Neural cell (in vitro differentiated cells): ENCODE measurements around the gene SV2B. TPM values are rescaled to one million over a fixed set of nuclear protein-coding genes. Genes with fewer than 3 reads are reported as not detected.

Experiments used
- H2AFZ ChIP-seq: fragments of 200-600, 300-800 bp; sonication (generic), shearing (Covaris generic); 2 replicates; pipeline ENCODE4 v1.6.0; 2014; ENCODE audit warnings: low read depth, mild to moderate bottlenecking, antibody characterized with exemption, low read length, moderate library complexity
- H3F3A ChIP-seq: fragments of 200-600 bp; shearing (Covaris generic); 2 replicates; pipeline ENCODE4 v1.6.1; 2016; ENCODE audit warnings: mild to moderate bottlenecking, moderate library complexity, mixed read lengths, antibody characterized with exemption, low read length; ENCODE audit not compliant: insufficient read depth, poor library complexity, severe bottlenecking
- H3K27ac ChIP-seq: fragments of 200-600, 300-800 bp; sonication (generic), shearing (Covaris generic); 2 replicates; pipeline ENCODE4 v1.5.1; 2014; ENCODE audit warnings: mild to moderate bottlenecking, low read length, moderate library complexity
- H3K27me3 ChIP-seq: fragments of 300-800, 200-600 bp; sonication (generic), shearing (Covaris generic); 2 replicates; pipeline ENCODE4 v1.6.0; 2014; ENCODE audit warnings: mild to moderate bottlenecking, low read depth, low read length, moderate library complexity; ENCODE audit not compliant: insufficient read depth
- H3K36me3 ChIP-seq: fragments of 300-800, 200-600 bp; sonication (generic), shearing (Covaris generic); 2 replicates; pipeline ENCODE4 v1.5.1; 2014; ENCODE audit warnings: mild to moderate bottlenecking, antibody characterized with exemption, low read length, moderate library complexity; ENCODE audit not compliant: insufficient read depth
- H3K4me2 ChIP-seq: fragments of 300-800, 200-600 bp; sonication (generic), shearing (Covaris generic); 2 replicates; pipeline ENCODE4 v1.6.0; 2014; ENCODE audit warnings: mild to moderate bottlenecking, low read length
- H3K4me3 ChIP-seq: fragments of 300-800, 200-600 bp; sonication (generic), shearing (Covaris generic); 2 replicates; pipeline ENCODE4 v1.5.1; 2014; ENCODE audit warnings: mild to moderate bottlenecking, low read length, moderate library complexity
- H3K79me2 ChIP-seq: fragments of 200-600 bp; shearing (Covaris generic); replicated peaks from 2 replicates; pipeline ENCODE4 v1.6.0; 2014; ENCODE audit warnings: mild to moderate bottlenecking, low read length, moderate library complexity; ENCODE audit not compliant: insufficient read depth
- H3K9ac ChIP-seq: fragments of 300-800, 200-600 bp; sonication (generic), shearing (Covaris generic); 2 replicates; pipeline ENCODE4 v1.6.1; 2016; ENCODE audit warnings: mild to moderate bottlenecking, low read length, mixed read lengths
- H3K9me2 ChIP-seq: fragments of 200-600 bp; shearing (Covaris generic); 2 replicates; pipeline ENCODE4 v1.6.1; 2016; ENCODE audit warnings: mild to moderate bottlenecking, low read length, mixed read lengths; ENCODE audit not compliant: insufficient read depth
- H3K9me3 ChIP-seq: fragments of 200-600, 300-800 bp; sonication (generic), shearing (Covaris generic); 2 replicates; pipeline ENCODE4 v1.6.1; 2016; ENCODE audit warnings: mild to moderate bottlenecking, mixed run types, low read length, moderate library complexity, mixed read lengths
- H4K20me1 ChIP-seq: fragments of 200-600 bp; shearing (Covaris generic); 2 replicates; pipeline ENCODE4 v1.6.1; 2016; ENCODE audit warnings: mild to moderate bottlenecking, mixed run types; ENCODE audit not compliant: insufficient read depth
- EP300 ChIP-seq: fragments of 450-650 bp; conservative IDR thresholded peaks from 2 replicates; pipeline ENCODE4 v1.6.1; 2014; ENCODE audit warnings: antibody characterized with exemption, mild to moderate bottlenecking, moderate library complexity; ENCODE audit not compliant: poor library complexity, severe bottlenecking
- EZH2 ChIP-seq: fragments of 200-600, 300-800 bp; shearing (Covaris generic), sonication (generic); IDR thresholded peaks from 2 replicates; pipeline ENCODE4 v1.6.1; 2014; ENCODE audit warnings: antibody characterized with exemption, low read length, borderline replicate concordance, mild to moderate bottlenecking; ENCODE audit not compliant: insufficient read depth, poor library complexity, severe bottlenecking
- MXI1 ChIP-seq: fragments of 450-650 bp; conservative IDR thresholded peaks from 2 replicates; pipeline ENCODE4 v1.6.1; 2014; ENCODE audit warnings: antibody characterized with exemption, mild to moderate bottlenecking; ENCODE audit not compliant: poor library complexity, severe bottlenecking
- POLR2AphosphoS5 ChIP-seq: IDR thresholded peaks from 2 replicates; pipeline ENCODE4 v1.6.1; 2012
- RAD21 ChIP-seq: fragments of 450-650 bp; conservative IDR thresholded peaks from 2 replicates; pipeline ENCODE4 v1.6.1; 2014; ENCODE audit warnings: antibody characterized with exemption, mild to moderate bottlenecking, moderate library complexity
- SMC3 ChIP-seq: fragments of 450-650 bp; conservative IDR thresholded peaks from 2 replicates; pipeline ENCODE4 v1.6.1; 2014; ENCODE audit warnings: antibody characterized with exemption, mild to moderate bottlenecking, moderate library complexity; ENCODE audit not compliant: poor library complexity
- TAF1 ChIP-seq: IDR thresholded peaks from 2 replicates; pipeline ENCODE4 v1.6.1; 2012; ENCODE audit warnings: low read depth
- polyA plus RNA-seq: library from polyadenylated mRNA; depleted of rRNA; stranded (reverse); fragments of >200 nt; gene quantifications from 2 replicates; pipeline ENCODE4 v1.2.3, GENCODE V29; 2014
- TF ChIP-seq, protein P1 (sequence below): IDR thresholded peaks from 2 replicates; pipeline ENCODE4 v1.6.1; 2012; ENCODE audit warnings: borderline replicate concordance
- TF ChIP-seq, protein P2 (sequence below): fragments of 450-650 bp; IDR thresholded peaks from 2 replicates; pipeline ENCODE4 v1.5.1; 2014; ENCODE audit warnings: antibody characterized with exemption, mild to moderate bottlenecking, moderate library complexity; ENCODE audit not compliant: poor library complexity, severe bottlenecking

SV2B gene
- polyA plus RNA-seq, 1 donor from 2014 or later = 0.38 TPM

DNA sequence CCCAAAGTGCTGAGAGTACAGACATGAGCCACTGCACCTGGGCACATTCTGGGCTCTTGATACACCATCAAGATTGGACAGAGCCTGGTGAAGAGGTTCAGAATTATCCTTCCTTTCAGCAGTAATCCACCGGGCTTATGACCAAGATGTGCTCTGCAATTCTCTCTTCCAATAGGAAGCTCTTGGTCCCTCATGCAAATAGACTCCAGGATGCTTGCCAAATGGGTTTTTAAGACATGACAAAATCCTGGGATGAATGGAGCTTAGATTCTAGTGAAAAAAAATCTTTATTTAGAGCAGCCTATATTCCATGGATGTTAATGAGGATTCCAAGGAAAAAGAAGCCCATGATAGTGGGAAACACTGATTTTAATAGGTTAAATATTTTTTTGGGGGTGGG is 119.1 kb downstream of the SV2B start:
- H3K9me3 ChIP-seq = peaks cover 4% of the 10 kb centered on the region
- H3K9me2 ChIP-seq = no peaks in the 10 kb centered on the region
- no peak overlapping the region for H2AFZ ChIP-seq
- H3K4me2 ChIP-seq = no peak overlapping the region
- H3K27ac ChIP-seq = no peak overlapping the region
- H4K20me1 ChIP-seq = no peaks in the 10 kb centered on the region
- H3K79me2 ChIP-seq = no peaks in the 10 kb centered on the region
- no peaks in the 10 kb centered on the region for H3K36me3 ChIP-seq
- no peaks in the 10 kb centered on the region for H3F3A ChIP-seq
- no peaks in the 10 kb centered on the region for H3K27me3 ChIP-seq
- TF ChIP-seq POLR2AphosphoS5 (no peak), EP300 (no peak), EZH2 (no peak), RAD21 (no peak), SMC3 (no peak), TAF1 (no peak), MXI1 (no peak)
- TF ChIP-seq, protein P1, sequence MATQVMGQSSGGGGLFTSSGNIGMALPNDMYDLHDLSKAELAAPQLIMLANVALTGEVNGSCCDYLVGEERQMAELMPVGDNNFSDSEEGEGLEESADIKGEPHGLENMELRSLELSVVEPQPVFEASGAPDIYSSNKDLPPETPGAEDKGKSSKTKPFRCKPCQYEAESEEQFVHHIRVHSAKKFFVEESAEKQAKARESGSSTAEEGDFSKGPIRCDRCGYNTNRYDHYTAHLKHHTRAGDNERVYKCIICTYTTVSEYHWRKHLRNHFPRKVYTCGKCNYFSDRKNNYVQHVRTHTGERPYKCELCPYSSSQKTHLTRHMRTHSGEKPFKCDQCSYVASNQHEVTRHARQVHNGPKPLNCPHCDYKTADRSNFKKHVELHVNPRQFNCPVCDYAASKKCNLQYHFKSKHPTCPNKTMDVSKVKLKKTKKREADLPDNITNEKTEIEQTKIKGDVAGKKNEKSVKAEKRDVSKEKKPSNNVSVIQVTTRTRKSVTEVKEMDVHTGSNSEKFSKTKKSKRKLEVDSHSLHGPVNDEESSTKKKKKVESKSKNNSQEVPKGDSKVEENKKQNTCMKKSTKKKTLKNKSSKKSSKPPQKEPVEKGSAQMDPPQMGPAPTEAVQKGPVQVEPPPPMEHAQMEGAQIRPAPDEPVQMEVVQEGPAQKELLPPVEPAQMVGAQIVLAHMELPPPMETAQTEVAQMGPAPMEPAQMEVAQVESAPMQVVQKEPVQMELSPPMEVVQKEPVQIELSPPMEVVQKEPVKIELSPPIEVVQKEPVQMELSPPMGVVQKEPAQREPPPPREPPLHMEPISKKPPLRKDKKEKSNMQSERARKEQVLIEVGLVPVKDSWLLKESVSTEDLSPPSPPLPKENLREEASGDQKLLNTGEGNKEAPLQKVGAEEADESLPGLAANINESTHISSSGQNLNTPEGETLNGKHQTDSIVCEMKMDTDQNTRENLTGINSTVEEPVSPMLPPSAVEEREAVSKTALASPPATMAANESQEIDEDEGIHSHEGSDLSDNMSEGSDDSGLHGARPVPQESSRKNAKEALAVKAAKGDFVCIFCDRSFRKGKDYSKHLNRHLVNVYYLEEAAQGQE = no peak
- TF ChIP-seq, protein P2, sequence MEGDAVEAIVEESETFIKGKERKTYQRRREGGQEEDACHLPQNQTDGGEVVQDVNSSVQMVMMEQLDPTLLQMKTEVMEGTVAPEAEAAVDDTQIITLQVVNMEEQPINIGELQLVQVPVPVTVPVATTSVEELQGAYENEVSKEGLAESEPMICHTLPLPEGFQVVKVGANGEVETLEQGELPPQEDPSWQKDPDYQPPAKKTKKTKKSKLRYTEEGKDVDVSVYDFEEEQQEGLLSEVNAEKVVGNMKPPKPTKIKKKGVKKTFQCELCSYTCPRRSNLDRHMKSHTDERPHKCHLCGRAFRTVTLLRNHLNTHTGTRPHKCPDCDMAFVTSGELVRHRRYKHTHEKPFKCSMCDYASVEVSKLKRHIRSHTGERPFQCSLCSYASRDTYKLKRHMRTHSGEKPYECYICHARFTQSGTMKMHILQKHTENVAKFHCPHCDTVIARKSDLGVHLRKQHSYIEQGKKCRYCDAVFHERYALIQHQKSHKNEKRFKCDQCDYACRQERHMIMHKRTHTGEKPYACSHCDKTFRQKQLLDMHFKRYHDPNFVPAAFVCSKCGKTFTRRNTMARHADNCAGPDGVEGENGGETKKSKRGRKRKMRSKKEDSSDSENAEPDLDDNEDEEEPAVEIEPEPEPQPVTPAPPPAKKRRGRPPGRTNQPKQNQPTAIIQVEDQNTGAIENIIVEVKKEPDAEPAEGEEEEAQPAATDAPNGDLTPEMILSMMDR = no peak
- H3K9ac ChIP-seq = no peak overlapping the region
- no peak overlapping the region for H3K4me3 ChIP-seq

DNA sequence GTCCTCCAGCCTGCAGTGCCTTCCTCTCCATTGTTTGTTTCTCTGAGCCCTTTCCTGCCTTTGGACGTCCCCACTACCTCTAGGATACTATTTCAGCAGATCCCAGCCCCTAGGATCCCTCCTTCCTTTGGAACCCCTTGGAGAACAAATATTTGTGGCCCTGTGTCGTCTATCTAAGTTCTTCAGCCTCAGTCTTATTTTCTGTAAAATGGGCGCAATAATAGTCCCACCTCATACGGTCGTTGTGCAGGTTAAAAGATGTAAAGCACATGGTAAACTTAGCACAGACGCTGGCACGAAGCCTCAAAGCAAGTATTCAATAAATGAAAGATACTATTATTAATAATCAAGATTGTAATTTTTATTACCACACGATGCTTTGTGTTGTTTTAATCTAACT is 122.0 kb downstream of the SV2B start:
- TF ChIP-seq MXI1 = no peak
- TF ChIP-seq, protein P1 = no peak
- no peak for TF ChIP-seq POLR2AphosphoS5
- no peak for TF ChIP-seq SMC3
- TF ChIP-seq TAF1 = no peak
- Histone ChIP-seq H3K4me2 (no peak overlapping the region), H3K9me2 (no peaks in the 10 kb centered on the region), H3K79me2 (no peaks in the 10 kb centered on the region), H4K20me1 (no peaks in the 10 kb centered on the region), H3K27ac (no peak overlapping the region), H3K27me3 (no peaks in the 10 kb centered on the region), H3K9ac (no peak overlapping the region), H2AFZ (no peak overlapping the region), H3K36me3 (no peaks in the 10 kb centered on the region), H3F3A (no peaks in the 10 kb centered on the region), H3K9me3 (no peaks in the 10 kb centered on the region), H3K4me3 (no peak overlapping the region)
